HG02884 (cell line): ENCODE results near the gene SERPINA3.

Experiments
- ATAC-seq: cut with Tn5 transposase; IDR thresholded peaks from one replicate; pipeline ENCODE4 v1.9.1; 2021; ENCODE audit warnings: mild to moderate bottlenecking, moderate library complexity; ENCODE audit not compliant: unreplicated experiment

The SERPINA3 gene

DNA sequence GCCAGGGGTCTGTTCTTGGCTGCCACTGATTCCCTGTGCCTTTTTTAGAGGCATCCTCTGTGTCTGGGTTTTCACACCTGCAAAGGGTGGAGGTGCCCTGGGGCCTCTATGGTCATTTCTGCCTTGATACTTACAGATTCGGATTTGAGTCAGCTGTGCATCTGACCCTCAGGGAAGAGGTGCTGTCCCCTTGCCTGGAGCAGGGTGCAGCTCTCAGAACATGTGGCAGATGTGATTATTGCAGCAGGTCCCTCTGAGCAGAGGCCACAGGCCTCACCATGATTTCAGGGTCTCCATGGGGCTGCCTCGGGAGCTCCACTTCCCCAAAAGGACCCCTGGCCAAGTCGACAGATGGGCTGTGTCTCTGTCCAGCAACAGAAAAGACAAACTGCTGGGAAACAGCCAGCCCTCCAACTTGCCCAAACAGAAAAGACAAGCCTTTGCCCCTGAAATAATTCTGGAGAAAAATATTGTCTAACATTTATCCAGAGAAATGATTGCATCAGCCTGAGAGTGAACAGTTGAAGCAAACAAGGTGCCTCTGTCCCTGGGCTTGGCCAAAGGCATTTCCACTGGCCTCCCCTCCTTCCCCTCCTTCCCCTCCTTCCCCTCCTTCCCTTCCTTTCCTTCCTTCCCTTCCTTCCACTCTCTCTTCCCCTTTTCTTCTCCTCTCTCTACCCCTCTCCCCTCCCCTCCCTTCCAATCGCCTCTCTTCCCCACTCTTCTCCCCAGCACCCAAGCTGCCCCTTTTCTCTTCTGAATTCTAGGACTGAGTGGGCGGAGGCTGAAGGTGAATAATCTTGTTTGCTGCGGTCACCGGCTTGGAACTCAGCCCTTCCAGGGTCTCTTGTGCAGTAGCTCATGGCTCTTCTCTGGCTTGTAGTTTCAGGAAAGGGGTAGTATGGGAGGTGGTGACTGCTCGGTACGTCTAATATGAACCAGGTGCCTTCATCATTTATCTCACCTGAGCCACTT, 676 bp downstream of the SERPINA3 start:
- no peak for ATAC-seq

DNA sequence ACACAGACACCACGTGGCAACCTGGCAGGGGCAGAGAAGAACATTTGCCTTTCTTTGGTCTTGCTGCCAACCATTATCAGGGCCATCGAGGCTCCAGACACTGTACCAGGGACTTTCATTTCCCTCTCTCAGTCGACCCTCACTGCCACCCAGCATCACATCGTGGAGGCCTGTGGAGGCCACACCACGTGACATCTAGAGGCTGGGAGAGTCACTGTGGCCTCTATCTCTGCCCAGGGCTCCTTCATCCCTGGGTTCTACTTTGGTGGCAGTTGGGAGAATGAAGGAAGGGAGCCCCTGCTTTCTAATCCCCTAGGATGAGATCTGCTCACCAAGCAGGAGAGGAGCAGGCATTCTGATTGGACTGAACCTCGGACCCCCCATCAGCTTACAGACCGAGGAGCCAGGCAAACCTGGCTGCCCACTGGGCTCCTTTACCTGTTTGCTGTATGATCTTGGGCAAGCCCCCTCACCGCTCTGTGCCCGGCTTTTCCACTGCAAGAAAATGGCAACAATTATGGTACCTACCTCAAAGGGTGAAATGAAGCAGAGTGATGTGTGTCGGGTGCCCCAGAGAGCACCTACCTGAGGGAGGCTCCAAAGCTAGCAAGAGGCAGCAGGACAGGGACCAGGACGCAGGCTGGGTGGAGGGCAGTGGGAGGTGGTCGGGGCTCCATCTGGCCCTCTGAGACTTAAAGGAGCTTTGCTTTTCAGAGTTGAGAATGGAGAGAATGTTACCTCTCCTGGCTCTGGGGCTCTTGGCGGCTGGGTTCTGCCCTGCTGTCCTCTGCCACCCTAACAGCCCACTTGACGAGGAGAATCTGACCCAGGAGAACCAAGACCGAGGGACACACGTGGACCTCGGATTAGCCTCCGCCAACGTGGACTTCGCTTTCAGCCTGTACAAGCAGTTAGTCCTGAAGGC, 1.8 kb downstream of the SERPINA3 start:
- no peak for ATAC-seq

DNA sequence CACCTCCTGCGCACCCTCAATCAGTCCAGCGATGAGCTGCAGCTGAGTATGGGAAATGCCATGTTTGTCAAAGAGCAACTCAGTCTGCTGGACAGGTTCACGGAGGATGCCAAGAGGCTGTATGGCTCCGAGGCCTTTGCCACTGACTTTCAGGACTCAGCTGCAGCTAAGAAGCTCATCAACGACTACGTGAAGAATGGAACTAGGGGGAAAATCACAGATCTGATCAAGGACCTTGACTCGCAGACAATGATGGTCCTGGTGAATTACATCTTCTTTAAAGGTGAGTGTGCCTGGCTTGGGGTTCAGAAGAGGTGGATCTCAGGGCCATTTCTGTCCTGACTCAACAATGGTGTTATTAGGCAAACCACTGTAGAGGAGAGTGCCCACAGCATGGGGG, 2.6 kb downstream of the SERPINA3 start:
- no peak for ATAC-seq

DNA sequence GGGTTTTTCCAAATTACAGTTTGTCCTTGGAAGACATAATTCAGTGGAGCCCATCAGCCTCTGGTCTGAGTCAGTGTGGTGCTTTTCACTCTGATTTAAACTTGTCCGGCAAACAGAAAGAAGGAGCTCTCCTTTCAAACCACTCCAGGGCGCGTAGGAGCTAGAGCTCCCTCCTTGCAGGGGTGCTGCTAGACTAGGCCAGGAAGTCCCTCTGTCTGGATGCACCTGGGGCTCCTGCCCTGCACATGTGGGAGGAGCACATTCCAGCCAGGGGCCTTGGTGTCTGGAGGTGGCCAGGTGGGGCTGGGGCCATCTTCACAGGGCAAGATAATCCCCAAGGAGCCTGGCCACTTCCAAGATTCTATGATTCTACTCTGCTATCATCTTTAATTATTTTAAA, 3.1 kb downstream of the SERPINA3 start:
- ATAC-seq = no peak

DNA sequence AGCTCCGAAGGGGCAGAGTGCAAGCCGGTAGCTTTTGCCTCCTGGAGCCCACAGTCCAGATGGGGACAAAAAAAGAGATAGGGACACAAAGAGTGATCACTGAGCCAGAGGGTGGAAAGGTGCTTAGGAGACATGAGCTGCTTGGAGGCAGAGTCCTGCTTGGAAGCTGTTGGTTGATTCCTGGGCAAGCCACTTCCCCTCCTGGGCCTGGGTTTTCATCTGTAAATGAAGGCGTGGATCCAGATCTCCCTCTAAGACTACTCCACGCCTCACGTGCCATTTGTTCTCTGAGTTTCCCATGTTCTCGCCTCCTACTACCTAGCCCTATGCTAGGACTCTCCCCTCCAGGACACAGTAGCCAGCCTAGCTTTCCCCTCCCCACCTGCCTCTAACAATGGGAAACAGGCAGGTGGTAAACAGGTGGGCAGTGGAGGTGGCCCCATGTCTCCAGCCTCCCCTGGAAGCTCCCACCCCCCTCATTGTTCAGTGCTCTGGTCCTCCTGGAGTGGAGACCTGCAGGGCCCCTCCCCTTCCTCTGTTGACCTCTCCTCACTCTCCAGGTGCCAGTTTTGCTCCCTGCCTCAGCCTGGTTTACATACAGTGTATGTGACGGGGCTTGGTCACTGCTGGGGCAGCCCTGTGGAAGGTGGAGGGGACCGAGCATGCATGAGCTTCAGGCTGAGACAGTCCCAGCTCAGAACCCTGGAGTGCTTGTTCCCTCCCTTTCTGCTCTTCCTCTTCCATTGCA, 3.8 kb downstream of the SERPINA3 start:
- no peak for ATAC-seq

DNA sequence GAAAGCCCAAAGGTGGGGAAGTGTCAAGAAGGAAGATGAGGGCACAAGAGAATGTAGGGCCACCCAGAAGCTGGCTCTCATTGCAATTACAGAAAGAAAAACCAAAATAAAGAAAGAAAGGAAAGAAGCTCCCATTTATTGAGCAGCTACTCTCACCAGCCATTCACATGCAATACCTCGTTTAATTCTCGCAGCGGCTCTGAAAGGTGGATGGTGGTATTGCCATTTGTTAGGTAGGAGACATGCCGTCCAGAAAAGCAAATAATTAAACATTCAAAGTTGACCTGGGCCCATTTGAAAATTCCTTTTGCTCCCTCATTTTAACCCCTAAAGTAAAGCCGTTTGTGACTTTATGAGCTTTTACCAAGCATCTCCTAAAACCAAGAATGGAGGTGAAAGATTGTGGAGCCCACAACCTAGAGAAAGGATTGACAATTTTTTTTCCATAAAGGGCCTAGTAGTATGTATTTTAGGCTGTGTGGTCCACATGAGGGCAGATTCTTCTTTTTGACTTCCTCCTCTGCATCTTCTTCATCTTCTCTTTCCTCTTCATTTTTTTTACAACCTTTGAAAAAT, 5.3 kb downstream of the SERPINA3 start:
- ATAC-seq = no peak

DNA sequence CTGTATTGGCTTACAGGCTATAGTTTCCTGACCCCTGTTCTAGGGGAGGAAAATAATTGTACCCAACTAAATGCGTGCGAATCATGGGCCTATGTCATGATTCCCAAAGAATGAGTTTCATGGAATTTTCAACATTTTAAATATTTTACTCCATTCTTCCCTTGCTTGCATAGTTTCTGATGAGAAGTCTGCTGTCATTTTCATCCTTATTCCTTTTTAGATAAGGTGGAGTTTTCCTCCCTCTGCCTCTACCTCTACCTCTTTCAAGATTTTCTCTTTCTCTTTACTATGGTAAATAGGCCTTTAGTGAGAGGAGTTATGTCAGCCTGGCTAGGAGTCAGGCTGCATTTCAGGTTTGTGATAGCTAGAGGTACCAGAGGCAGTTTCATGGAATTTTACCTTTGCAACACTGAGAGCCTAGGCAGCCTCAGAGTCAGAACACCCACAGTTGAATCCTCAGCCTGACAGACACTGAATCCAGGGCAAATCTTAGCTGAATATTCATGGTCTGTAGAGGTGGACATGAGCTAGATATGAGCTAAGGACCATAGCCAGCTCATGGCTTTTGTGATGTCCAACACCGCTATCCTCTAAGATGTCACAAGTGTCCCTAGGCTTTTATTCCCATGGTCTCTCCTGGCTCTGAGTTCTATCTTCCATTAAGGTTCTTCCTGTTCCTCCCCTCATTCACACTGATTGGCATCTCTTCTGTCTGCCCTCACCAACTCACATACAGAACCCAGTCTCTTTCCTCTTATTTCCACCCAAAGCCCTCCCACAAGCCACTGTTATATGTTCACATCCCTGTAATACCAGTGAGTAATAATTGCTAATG, 6.0 kb downstream of the SERPINA3 start:
- no peak for ATAC-seq

DNA sequence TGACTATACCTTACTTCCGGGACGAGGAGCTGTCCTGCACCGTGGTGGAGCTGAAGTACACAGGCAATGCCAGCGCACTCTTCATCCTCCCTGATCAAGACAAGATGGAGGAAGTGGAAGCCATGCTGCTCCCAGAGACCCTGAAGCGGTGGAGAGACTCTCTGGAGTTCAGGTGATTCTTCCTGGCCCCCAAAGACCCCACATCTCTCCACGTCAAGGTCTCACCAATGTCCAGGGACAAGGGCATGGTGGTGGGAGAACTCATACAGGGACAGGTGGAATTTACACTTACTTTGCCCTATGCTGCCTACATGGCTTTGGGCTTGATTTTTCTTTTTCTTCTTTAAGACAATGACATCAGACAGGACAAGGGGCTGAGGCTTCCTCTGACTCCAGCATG, 7.1 kb downstream of the SERPINA3 start:
- no peak for ATAC-seq

DNA sequence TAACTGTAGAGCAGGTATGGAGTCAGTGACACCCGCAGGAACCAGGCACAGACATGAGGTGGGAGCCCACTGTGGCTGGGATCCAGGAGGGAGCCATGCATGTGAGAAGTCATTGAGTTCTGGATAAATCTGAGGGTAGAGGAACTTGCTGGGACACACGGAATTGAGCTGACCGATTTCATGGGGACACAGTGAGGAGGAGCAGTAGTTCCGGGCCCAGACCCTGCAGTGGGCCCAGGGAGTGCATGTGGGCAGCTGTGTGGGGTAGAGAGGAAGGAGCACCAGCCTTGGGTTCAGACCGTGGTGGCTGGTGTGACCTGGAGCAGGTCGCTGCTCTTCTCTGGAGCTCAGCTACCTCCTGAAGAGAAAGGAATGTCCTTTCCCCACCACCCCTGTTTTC, 8.4 kb downstream of the SERPINA3 start:
- no peak for ATAC-seq

DNA sequence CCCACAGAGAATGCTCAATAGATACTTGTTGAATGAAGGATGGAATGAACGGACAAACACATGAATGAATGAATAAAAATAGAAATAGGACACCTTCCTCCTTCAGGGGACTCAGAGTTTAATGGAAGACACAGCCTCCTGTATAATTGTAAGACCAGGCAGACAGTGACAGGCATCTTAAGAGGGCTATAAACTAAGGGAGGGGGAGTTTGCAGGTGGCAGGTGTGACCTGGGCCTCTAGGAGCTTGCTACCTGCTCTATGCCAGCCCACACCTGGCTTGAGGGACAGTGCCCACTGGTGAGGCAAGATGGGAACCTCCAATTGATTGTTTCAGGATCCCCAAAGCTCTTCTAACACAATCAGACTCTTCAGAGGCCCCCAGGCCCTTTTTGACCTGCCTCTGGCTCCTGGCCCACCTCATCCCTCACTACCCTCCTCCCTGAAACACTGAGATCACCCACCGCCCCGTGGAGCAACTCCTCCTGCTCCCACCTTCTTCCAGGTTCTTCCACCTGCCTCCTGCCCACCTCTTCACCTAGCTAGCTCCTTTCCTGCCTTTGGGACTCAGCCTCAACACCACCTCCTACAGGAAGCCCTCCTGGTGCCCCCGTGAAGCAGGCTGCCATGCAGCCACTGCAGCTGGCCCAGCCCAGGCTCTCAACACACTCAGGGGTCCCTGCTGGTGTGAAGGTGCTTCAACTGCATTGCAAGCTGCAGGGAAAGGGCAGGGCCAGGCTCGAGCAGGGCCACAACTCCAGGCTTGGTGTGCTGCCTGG, 9.4 kb downstream of the SERPINA3 start:
- no peak for ATAC-seq

DNA sequence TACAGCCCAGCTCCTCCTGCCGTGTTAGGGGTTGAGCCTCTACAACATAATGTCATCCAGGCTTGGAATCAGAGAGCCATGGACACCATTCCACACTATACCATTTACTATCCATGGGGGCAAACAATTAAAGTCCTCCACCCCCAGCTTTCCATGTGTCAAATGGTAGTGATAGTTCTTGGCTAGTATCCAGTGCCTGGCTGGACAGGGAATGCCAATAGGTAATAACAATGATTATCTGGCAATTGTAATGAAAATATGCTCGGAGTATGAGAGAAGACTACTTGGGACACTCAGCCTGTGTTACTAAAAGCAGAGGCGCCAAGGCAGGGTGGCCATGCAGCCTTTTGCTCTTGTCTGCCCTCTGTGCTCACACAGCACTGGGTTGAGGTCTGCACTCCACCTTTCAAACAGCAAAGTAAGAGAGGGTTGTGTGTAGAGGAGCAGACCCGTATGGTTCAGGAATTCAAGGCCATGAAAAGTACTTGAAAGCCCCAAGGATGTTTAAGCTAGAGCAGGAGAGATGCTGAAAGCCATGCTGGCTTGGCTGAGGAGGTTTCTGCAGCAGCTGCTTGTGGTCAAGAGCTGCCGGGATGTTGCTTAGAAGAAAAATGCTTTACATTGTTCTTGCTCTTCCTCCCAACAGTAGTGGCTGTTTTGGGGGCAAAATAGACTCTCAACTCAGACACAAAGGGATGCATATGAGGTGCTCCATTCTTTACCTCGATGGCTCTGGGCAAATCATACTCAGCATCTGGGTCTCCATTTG, 10.6 kb downstream of the SERPINA3 start:
- ATAC-seq = no peak

DNA sequence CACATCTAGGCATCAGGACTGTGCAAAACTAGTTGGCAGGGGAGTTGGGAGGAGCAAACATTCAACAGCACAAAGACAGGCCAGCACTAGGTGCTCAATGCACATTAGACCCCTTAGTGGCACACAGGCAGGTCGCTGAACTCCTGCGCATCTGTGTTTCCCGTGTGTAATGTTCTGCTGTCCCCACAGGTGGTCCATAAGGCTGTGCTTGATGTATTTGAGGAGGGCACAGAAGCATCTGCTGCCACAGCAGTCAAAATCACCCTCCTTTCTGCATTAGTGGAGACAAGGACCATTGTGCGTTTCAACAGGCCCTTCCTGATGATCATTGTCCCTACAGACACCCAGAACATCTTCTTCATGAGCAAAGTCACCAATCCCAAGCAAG, 11.2 kb downstream of the SERPINA3 start:
- ATAC-seq = no peak

DNA sequence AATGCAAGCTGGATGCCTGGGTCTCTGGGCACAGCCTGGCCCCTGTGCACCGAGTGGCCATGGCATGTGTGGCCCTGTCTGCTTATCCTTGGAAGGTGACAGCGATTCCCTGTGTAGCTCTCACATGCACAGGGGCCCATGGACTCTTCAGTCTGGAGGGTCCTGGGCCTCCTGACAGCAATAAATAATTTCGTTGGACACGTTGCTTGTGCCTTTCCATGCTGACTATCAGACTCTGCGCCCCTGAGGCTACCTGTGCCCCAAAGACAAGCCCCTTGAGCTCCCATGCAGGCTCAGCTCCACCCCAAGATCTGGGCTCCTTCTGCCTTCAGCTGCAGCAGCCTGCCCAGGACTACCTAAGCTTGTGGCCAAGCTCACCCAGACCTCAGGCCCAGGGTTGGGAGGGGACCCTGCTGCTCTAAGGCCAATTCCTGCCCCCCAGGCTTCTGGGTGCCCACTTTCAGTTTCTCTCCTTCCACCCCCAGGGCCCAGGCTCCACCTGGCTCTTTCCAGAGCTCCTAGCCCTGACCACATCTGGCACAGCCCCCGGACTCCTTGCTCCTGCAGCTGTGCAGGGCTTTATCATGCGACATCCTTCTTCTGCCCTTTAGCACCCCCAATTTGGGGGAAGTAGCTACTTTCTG, 11.8 kb downstream of the SERPINA3 start:
- ATAC-seq = no peak

DNA sequence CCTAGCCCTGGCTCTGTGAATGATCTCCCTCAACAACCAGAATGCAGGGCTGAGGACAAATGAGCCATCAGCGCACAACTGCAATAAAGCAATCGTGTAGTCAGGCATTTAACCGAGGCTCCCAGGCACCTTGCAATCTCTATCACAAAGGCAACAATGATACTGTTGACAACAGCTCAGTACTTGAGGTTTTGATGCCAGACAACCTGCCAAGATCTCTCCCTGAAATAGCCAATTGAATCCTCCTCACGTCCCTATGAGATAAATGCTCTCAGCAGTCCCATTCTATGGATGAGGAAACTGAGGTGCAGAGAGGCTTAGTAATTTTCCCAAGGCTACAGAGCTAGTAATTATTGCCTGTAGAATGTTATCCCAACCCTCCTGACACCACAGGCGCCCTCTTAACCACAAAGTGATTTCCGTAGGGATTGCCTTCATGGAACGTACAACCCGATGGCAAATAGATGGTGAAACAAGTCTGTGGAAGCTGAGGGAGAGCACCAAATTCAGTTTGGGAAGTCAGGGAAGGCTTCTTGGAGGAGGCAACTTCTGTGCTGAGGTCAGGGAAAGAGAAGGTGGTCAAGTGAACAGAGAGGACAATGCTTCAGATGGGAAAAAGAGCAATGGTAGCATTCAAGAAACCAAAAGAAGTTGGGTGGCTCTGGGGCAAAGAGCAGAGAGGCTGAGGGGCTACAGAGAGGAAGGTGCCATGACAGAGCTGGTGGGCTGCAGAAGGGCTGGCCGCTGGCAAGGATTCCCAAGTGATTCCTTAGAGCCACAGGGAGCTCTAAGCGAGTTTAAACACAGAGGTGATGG, 12.6 kb downstream of the SERPINA3 start:
- ATAC-seq = no peak

DNA sequence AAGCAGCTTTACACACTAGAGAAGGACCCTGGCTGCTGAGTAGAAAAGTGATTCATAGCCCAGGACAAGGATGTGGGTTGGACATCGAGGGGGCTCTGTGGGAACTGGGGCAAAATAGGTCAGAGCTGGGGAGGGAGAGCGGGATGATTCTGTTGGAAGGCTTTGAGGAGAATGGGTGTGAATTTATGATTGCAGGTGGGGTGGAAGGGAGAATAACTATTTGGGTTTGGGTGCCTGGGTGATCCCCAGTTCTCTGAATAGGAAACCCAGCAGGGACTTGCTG, 13.1 kb downstream of the SERPINA3 start:
- ATAC-seq = no peak

DNA sequence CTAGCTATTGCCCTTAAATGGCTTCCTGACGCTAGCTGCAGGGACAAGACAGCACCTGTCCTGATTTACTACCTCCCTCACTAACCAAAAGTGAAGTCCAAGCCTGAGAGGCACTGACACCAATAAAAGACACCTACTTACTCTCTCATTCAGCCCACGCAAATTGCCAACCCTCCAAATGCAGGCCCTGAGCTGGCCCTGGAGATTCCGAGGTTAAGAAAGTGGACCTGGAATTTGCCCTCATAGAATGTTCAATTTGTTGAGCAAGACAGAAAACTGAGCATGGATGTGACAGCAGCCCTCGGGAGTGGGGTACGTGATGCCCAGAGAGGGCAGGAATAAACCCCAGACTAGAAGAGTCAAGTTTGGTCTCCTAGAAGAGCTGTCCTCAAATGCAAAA, 16.4 kb downstream of the SERPINA3 start:
- ATAC-seq = no peak

DNA sequence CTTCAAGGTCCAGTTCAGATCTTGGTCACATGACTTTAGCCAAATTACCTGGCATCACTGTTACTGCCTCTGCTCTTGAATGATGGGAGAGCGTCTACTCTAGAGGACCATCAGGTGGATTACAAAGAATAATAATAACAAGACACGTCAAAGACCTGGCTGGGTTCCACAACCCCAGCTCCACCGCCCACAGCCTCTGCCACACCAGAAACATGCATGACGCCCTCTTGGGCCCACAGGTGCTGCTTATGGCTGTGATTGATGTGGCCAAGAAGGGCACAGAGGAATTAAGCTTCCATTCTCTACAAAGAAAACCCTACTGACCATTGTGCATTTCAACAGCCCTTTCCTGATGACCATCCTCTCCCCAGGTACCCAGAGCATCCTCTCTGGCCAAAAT, 18.2 kb downstream of the SERPINA3 start:
- ATAC-seq = no peak
